Hypothalamus (tissue), 51 donors: ENCODE data around the gene SSTR5.
"Not testable (repeated sequence)": the region's sequence is repeated elsewhere in the genome, so short reads cannot be mapped to it uniquely, and the experiment has no call there.

Experiments used
- DNase-seq, 51 donors: peaks; one replicate each; lab custom pipeline; 2025; lab: John Stamatoyannopoulos, UW

The SSTR5 gene

DNA sequence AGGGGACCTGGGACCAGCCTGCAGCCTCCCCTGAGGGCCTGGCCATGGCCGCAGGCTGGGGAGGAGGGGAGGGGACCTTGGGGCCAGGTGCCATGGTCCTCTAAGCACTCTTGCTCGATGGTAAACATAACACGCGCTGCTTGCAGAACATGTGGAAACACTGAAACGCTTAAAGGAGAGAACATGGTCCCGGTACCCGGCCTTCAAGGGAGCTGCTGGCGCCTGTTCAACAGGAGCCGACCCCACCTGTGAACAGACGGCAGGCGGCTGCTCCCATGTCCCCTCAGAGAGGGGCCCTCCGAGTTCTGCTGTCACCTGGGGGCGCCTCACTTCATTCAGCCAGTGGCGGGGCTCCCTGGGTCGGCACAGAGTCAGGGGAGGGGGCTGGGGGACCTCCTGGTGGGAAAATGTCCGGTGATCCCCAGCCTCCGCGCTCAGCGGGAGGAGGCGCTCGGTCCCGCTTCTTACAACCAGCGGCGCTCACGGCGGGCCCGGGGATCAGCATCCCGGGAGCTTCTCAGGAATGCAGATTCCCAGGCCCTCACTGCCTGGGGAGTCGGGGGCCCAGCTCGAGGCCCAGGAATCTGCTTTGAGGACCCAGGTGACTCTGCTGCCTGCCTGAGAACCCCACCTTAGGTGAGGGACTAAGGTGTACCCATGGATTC is 854 bp upstream of the SSTR5 start:
- DNase-seq = no peak

DNA sequence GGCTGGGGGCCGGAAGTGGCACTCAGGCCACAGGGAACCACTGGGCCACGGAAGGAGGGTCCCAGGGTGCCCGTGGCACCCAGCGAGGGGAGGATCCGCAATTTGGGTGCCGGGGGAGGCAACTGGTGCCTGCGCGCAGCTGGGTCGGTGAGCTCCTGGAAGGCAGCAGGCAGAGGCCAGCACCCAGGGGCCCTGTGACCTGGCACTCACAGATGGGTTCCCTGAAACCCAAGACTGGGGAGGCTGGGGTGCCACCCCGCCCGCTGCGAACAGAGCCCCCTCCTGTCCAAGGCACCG is 663 bp downstream of the SSTR5 start:
- no peak for DNase-seq

DNA sequence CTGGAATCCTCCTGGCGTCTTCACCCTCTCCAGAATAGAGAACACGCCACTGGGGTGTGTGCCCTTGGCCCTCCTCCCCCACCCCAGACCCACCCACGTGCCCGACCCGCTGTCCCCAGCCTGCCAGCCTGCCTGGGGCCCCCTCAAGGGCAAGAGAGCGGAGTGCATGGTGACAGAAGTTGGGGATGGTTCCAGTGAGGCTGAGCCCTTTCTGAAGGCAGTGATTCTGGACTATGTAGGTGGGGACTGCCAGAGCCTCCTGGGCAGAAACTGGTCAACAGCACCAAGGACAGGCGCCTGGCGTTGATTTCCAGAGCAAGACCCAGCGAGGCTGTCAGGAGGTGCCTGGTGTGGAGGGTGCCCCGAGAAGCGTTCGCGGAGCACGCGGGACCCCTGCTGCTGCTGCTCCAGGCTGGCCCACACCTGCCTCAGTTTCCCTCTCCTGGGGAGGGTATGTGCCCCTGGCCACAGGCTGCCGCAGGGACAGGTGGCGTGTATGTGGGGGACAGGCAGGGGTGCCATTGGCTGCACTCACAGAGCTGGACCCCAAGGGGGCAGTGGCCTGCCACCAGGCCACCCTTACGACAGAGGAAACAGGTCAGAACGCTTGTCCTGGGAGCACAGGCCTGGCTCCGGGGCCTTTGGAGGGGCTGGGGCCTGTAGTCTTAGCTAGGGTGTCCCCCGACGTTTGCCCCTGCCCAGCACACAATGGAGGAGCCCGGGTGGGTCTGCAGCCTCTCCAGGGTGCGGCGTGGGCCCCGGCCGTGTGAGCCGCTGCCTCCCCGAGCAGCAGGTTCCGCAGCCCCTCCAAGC is 1.2 kb downstream of the SSTR5 start:
- DNase-seq = no peak

DNA sequence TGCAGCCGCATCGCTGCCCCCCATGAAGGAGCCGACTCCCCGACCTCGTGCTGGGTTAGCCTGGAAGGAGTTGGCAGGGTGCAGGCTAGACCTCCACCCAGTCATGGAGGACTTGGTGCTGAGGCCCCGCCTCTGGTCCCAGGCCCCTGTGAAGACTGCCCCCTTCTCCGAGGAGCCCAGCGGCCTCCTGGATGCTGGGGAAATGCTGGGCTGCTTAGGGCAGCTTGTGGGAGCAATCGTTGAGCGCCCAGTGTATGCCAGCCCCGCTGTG is 1.8 kb downstream of the SSTR5 start:
- DNase-seq = no peak

DNA sequence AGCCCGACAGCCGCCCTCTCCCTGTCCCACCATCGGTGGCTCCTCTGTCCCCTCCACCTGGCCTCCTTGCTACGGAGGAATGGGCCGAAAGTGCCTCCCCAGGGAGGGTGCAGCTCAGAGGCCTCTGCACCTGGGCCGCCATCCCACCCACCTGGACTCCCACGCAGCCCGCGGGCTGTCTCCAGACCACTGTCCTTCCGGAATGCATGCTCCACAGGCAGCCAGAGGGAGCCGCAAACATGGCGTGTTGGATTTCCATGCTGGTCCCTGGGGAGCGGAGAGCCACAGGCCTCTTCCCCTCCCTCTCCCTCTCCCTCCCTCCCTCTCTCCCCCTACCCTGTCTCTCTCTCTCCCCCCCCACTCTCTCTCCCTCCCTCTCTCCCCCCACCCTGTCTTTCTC is 3.0 kb downstream of the SSTR5 start:
- no peak for DNase-seq

DNA sequence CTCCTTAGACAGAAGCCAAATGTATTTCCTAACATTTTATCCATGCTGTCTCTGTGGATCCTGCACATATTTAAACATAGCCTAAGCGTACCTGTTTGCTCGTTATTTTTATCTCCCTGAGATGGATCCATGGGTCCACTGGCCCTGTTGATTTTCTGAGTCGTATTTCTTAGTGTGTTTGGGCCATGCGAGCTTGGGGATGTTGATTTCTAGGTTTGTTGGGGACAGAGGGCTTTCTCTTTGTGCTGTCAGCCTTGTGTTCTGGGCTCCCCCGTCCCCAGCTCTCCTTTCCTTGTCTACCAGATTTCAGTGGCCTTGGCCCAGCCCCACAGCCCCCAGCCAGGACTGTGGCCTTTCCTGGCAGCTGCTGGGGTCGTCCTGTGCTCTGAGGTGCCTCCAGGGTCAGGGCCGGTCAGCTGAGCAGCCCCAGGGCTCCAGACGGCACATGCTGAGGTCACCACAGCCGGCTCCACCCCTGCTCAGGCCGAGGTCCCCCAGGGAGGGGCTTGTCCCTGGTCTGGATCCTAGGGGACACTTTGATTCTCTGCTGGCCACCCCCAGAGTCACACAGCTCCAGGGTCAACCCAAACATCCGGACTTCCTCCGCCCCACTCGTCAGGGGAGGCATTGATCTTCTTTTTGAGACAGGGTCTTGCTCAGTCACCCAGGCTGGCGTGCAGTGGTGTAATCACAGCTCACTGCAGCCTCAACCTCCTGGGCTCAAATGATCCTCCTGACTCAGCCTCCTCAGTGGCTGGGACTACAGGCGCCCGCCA is 4.4 kb downstream of the SSTR5 start:
- no peak for DNase-seq

DNA sequence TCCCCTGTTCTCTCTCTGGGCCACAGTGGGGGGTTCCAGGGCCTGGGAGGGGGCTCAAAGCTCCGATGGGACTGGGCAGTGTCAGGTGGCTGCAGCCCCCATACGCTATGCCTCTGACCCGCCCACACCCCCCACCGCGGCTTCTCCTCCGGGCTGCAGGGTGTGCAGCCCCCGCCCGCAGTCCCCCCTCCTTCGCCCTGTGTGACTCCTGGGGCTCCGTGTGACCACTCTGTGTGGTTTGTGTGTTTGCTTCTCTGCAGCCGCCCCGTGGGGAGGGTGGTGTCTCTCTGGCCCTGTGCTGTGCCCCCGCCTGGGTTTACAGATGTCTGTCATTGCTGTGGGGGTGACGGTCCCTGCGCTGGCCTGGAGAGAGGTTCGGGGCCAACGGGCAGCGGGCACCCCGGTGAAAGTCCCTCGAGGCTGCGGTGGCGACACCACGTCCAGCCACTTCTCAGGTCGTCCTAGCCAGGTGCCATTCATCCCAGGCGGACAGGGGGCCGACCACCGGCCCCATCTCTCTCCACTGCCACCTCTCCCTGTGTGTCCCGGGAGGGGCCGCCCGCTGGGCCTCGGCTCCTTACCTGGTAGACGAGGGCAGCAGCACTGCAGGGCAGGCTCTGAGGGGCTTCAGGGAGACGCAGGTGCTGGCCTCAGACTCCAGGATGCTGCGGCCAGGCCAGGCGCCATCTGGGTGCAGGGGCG is 5.5 kb downstream of the SSTR5 start:
- DNase-seq = no peak

DNA sequence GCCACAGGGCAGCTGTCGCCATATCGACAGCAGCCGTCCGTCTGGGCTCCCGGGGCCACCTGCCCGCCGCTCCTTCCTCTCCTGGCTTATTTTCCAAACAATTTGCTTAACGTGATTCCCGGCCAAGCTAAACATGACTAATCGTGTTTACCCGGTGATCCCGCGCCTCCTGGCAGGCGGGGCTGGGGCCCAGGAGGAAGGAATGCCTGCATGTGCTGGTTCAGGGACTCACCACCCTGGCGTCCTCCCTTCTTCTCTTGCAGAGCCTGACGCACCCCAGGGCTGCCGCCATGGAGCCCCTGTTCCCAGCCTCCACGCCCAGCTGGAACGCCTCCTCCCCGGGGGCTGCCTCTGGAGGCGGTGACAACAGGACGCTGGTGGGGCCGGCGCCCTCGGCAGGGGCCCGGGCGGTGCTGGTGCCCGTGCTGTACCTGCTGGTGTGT is 6.1 kb downstream of the SSTR5 start:
- DNase-seq = no peak

DNA sequence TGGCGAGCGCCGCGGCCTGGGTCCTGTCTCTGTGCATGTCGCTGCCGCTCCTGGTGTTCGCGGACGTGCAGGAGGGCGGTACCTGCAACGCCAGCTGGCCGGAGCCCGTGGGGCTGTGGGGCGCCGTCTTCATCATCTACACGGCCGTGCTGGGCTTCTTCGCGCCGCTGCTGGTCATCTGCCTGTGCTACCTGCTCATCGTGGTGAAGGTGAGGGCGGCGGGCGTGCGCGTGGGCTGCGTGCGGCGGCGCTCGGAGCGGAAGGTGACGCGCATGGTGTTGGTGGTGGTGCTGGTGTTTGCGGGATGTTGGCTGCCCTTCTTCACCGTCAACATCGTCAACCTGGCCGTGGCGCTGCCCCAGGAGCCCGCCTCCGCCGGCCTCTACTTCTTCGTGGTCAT is 6.8 kb downstream of the SSTR5 start:
- DNase-seq = no peak

DNA sequence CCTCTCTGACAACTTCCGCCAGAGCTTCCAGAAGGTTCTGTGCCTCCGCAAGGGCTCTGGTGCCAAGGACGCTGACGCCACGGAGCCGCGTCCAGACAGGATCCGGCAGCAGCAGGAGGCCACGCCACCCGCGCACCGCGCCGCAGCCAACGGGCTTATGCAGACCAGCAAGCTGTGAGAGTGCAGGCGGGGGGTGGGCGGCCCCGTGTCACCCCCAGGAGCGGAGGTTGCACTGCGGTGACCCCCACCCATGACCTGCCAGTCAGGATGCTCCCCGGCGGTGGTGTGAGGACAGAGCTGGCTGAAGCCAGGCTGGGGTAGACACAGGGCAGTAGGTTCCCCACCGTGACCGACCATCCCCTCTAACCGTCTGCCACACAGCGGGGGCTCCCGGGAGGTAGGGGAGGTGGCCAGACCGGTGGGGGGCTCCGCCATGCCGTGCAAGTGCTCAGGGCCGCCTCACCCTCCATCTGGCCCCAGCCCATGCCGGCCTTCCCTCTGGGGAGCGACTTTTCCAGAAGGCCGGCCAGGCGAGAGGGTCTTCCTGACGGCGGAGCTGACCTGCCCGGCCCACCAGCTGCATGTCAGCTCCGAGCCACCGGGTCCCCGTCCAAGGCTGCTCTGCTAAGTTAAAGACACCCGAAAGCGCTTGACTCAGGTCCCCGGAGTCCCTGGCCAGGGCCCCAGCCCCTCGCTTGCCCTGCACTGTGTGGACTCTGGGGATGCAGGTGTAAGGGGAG is 7.4 kb downstream of the SSTR5 start:
- DNase-seq = no peak

DNA sequence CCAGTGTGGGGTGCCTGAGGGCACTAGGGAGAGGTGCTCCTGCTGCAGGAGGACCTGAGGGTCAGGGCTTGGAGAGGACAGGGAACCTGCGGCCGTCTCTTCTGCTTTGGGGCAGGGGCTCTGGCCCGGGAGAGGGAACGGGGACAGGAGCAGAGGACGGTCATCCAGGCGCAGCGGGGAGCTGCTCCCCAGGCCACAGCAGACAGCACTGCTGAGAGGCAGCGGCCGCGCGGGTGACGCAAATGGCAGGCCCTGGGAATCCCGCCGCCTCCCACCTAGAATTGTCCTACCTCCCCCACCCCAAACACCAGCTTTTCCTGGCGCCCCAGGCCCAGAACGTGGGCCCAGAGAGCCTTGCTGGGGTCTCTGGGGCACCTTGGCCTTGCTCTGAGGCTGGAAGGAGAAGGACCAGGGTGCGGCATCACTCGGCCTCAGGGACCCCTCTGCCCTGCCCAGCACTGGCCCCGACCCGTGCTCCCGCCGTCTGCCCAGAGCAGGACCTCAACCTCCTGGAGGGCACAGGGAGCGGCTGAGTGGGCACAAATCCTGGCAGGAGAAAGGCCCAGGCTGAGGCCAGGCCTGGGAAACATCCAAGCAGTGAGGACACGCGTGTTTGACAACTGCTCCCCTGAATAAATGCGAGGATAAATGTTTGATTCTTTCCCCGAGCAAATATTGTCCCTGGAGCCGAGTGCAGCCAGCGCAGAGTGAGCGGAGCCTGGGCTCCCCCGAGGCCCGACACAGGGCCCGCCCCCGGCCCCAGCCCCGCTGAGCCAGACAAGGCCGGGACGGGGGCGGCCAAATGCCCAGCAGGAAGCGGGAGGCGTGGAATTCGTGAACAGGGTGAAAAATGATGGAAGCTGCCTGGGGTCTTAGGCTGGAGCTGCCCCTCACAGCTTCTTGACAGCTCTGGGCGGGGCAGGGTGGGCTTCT is 8.5 kb downstream of the SSTR5 start:
- DNase-seq = no peak

DNA sequence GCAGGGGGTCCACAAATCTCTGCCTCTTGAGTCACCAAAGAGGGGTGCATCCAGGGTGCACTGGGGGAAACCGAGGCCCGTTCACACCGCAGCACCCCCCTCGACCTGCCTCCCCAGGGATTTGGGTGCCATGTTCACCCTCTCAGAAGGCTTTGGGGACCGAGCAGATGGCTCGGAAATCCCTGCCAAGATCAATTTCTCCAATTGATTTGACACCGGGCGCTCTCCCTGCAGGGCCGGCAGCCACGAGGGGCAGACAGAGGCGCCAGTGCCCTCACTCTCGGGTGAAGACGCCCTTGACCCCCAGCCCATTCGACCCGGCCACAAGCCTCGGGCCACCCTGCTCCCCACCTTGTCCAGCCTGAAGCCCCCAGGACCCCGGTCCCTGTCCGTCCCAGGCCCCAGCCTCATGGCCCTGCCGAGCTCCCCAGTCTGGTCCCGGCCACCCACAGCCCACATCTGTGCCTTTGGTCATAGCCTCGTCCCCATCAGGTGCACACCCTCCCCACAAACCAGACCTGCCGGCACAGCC is 9.3 kb downstream of the SSTR5 start:
- no peak for DNase-seq

DNA sequence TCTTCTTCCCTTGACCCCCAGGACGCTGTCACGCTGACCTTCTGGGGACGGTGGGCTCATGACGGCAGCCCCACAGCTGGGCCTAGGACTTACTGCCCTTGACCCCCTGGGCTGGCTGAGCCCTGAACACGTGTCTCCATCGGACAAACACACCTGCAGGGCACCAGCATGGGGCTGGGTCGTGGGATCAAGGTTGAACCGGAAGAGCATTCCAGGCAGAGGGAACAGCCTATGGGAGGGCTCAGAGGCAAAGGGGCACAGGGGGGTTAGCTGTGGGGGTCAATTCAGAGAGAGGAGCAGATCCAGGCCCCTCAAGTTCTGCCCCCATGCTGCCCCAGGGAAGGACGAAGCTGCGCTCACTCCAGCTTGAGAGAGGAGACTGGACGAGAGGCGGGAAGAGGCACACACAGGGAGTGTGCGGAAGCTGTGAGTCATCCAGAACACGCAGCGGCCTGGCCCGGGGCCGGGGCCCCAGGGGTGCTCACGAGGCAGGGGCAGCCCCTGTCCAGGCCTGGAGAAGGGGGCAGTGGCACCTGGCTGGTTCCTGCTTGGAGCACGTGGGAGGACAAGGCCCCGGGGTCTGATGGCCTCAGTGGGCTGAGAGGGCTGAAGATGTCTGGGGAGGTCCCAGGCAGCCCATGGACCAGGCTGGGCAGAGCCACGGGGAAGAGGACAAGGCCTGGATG is 9.9 kb downstream of the SSTR5 start:
- DNase-seq = no peak

DNA sequence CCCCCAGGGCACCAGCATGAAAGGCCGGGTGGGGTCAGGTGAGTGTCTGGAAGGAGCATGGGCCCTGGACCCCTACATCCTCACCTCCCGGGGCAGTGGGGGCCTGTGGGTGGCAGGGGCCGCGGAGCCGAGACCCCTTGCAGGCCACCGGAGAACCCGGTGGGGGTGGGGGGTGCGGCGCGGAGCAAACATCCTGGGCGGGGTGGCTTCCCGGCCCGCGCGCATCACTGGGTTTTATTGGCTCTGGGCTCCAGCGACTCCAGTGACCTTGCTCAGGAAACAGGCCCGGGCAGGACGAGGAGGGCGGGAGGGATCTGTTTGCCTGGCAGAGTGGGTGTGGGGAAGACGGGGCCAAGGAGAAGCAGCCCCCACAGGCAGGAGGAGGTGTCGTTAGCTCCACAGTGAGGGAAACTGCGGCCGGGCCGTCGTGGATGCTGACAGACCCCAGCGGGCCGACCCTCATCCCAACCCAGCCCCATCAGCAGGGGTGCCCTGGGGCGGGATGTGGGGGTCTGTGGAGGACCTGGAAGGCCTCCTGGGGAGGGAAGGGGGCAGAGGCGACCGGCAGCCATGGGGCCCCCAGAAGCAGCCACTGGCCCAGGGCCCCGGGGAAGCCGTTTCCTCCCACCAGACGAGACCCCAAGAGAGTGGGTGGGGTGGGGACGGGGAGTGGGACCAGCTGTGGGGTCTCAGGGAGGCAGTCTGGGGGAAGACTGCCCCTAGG is 10.6 kb downstream of the SSTR5 start:
- no peak for DNase-seq

DNA sequence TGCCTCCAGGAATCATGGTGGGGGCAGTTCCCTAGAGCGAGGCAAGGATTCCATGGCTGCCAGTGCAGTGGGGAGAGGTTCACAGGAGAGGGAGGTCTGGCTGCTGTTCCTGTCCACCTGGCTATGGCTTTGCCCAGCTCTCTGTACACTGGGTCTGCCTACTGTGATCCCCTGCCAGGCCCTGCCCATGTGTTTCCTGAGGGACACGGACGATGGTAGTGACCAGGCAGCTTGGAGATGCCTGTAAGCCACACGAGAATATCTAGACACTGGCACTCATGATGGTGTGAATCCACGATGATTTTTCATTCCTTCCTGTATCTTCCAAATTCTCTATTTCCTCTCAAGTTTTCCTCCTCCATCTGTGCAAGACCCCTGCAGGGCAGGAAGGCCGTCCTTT is 12.4 kb downstream of the SSTR5 start:
- no peak for DNase-seq

DNA sequence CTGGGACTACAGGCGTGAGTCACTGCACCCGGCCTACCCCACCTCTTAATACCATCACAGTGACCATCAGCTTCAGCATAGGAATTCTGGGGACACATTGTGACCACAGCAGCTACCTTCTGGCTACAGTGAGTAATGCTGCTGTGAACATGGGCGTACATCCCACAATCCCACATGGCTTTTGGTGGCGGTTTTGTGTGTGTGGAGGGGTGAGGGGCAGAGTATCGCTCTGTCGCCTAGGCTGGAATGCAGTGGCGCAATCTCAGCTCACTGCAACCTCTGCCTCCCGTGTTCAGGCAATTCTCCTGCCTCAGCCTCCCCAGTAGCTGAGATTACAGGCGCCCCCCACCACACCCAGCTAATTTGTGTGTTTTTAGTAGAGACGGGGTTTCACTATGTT is 13.9 kb downstream of the SSTR5 start:
- not testable (repeated sequence) for DNase-seq

DNA sequence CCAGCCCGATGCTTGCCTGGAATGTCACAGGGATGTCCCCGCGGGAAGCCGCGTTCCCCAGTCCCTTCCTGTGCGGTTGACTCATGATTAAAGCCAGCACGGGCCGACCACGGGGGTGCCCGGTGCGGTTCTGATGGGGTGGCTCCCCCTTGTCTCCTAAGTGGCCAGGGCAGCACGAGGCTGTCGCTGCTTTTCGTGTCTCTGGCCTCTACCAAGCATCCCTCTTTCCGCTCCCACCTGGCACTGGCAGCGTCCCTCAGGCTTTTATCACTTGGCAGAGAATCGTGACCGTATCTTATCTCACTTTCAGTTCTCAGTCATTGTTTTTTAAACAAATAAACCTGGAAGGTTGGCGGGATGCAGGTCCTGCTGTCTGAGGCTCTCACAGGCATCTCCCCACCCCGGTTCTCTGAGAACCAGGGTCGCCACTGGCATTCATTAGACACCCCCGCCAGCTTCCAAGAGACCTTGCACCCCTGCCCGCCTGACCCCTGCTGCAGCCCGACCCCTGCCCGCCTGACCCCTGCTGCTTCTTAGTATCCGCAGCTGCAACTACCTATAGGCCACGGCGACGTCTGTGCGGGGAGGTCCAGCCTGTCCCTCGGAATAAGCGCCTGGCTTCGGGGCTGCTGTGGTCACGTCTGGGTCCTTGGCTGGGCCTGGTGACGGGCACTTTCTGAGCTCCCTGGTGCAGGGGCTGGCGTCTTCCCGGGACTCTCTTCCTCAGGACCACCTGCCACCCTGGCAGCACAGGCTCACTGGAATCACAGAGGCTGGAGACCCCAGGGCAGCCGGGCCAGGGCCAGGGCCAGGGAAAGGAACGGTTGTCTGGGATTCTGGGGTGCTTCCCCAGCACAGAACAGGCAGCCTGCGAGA is 16.0 kb downstream of the SSTR5 start:
- DNase-seq = no peak
